ENCODE results near the gene GSTK1.
"Not testable (repeated sequence)": the region's sequence is repeated elsewhere in the genome, so short reads cannot be mapped to it uniquely, and the experiment has no call there.

GSTK1 gene

GRCh38 chr7:143263266-143264195 lies at the start of gene GSTK1:
Gene GSTK1, plus strand, starts transcription at chr7:143263441. Its CDS starts 73 bp downstream, at chr7:143263514.
- peak; percentile 94 for DNase-seq (ENCODE audit: low spot score)

DNA sequence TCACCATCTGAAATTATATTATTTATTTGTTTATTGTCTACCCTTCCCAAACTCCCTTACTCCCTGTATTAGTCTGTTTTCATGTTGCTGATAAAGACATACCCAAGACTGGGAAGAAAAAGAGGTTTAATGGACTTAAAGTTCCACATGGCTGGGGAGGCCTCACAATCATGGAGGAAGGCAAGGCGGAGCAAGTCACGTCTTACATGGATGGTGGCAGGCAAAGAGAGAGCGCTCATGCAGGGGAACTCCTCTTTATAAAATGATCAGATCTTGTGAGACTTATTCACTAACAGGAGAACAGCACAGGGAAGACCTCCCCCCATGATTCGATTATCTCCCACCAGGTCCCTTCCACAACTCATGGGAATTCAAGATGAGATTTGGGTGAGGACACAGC lies 49.8 kb upstream of the GSTK1 start:
- not testable (repeated sequence) for DNase-seq (ENCODE audit: low spot score)

- peak; percentile 73 for DNase-seq (ENCODE audit: low spot score)
Observed at GRCh38 chr7:143214789-143215679, 48.2 kb upstream of the GSTK1 start.

- no peak for DNase-seq (ENCODE audit: low spot score)
Observed at GRCh38 chr7:143216151-143216550, 47.1 kb upstream of the GSTK1 start.

GRCh38 chr7:143216686-143217085 lies 46.6 kb upstream of the GSTK1 start:
- DNase-seq (ENCODE audit: low spot score), result no peak

DNA sequence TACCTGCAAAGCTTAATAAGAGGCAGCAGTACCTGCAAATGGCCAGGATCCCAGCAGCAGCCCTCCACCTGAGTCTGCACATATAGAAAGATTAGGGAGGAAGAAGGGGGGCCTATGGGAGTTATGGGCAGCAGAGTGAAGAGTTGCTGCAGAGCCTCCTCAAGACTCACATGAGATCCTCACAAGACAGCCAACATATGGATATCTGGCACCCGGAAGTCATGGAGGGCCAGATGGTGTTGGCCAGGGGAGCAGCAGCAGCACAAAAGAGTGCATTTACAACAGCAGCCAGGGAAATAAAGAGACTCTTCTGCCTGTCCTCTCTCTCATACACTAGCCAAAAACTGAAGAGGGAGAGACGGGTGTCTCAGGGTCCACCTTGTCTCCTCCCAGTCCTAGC lies 45.4 kb upstream of the GSTK1 start:
- no peak for DNase-seq (ENCODE audit: low spot score)

DNA sequence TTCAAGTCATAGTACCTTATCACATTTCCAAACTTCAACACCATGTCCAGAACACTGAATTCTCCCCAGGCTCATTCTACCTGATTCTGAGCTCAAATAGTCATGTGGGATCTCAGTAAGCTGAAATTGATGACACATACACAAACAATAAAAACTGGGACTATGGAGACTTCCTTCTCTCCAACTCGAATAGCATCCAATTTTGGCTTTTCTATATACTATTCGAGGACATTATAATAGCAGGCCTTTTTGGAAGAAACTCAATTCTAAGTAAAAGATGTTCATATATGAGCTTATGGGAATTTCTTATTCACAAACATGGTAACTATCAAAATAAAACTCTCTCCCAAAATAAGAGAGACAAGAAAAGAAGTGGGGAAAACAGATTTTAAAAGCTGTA lies 42.0 kb upstream of the GSTK1 start:
- DNase-seq (ENCODE audit: low spot score), result no peak

- no peak for DNase-seq (ENCODE audit: low spot score)
Observed at GRCh38 chr7:143221737-143222136, 41.5 kb upstream of the GSTK1 start, which contains the start of gene TAS2R40. Gene TAS2R40, plus strand, starts transcription at chr7:143222037. Its CDS starts 42 bp downstream, at chr7:143222079.

DNA sequence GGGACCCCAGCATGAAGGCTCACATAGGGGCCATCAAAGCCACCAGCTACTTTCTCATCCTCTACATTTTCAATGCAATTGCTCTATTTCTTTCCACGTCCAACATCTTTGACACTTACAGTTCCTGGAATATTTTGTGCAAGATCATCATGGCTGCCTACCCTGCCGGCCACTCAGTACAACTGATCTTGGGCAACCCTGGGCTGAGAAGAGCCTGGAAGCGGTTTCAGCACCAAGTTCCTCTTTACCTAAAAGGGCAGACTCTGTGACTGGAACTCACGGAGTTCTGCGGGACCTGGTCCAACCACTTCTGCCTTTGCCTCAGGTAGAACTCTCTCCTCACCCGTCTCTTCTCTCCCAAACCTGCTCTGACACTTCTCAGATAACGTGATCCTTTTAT lies 40.5 kb upstream of the GSTK1 start:
- DNase-seq (ENCODE audit: low spot score), result no peak

GRCh38 chr7:143223784-143224183 lies 39.5 kb upstream of the GSTK1 start:
- no peak for DNase-seq (ENCODE audit: low spot score)

DNA sequence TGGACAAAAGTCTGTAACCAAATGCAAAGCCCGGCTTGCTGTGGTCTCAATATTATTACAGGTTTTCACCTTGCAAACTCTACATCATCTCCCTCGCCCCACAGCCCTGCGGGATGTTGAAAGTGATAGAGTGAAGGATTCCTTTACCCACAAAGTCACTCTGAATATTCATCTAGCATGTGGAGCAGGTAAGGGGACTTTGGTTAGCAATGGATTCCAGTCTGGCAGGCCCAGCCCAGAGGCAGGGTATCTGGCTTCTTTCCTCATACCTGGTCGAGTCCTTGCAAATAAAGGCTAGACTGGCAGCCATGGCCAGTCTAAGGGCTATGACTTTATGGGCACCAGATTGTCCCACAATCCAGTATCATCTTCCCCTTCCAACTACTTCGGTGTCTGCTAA lies 38.2 kb upstream of the GSTK1 start:
- no peak for DNase-seq (ENCODE audit: low spot score)

GRCh38 chr7:143227806-143228205 lies 35.4 kb upstream of the GSTK1 start:
- DNase-seq (ENCODE audit: low spot score), result no peak

DNA sequence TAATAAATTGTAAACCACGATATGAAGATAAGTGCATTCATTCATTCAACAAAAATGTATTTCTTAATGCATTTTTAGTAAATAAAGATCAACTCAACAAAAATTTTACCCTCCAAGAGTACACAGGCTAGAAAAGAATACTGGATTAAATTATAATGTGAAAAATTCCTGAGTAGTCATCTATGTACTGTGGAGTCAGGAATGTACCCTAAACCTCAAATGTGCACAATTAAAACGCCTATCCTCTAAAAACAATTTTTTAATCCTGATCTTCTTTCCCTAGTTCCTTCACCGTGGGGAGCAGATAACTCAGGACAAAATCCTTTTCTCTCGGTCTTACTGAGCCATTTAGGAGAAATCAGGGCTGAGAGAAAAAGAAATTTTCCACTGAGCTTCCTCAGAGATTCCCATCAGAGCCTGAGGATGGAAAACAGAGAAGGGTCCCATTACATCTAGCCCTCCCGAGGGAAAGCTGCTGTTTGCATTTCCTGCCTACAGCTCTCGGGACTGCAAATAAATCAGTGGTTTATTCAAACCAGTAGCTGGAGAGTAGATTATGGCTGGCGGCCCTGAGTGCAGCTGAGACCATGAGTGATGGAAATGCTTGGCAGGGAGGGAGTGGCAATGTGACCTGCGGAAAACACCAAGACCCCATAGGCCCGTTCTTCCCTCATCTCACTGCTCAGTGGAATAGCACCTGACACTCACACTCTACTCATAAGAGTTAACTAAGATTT lies 34.0 kb upstream of the GSTK1 start:
- no peak for DNase-seq (ENCODE audit: low spot score)

GRCh38 chr7:143230602-143231457 lies 32.4 kb upstream of the GSTK1 start:
- DNase-seq (ENCODE audit: low spot score), result no peak

- DNase-seq (ENCODE audit: low spot score), result no peak
Observed at GRCh38 chr7:143233816-143234532, 29.3 kb upstream of the GSTK1 start.

DNA sequence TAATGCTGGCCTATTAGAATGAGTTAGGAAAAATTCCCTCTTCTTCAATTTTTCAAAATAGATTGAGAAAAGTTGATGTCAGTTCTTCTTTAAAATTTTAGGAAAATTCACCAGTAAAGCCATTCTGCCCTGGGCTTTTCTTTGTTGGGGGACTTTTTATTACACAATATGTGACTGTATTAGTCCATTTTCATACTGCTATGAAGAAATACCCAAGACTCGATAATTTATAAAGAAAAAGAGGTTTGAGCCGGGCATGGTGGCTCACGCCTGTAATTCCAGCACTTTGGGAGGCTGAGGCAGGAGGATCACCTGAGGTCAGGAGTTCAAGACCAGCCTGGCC lies 28.7 kb upstream of the GSTK1 start:
- DNase-seq (ENCODE audit: low spot score), result no peak

DNA sequence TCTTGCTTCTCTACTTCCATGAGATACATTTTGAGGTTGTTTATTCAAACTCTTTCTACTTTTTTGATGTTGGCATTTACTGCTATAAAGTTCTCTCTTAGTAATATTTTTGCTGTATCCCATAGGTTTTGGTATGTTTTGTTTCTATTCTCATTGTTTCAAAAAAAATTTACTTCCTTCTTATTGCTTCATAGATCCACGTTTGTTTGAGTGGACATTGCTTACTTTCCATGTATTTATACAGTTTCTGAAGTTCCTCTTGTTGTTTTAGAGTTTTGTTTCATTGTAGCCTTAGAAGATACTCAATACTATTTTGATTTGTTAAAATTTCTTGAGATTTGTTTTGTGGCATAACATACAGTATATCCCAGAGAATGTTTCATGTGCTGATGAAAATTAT lies 27.7 kb upstream of the GSTK1 start:
- no peak for DNase-seq (ENCODE audit: low spot score)

GRCh38 chr7:143236408-143236990 lies 26.7 kb upstream of the GSTK1 start:
- no peak for DNase-seq (ENCODE audit: low spot score)

DNA sequence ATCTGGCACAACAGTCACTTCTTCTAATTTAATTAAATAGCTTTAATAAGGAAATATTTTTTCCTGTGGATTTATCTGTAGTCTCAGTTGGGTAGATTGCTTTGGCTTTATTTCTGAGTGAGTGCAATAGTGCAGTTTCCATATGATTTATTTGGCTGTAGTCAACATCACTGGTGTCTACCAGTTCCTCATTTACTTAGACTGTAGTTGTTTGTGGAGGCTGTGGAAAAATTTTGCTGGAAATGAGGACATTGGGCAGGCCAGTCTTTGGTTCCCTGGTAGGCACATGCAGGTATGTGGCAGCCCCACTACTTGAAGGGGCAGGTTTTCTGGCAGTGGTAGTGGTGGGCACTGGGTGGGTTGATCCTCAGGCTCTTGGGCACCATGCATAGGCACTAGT lies 25.9 kb upstream of the GSTK1 start:
- no peak for DNase-seq (ENCODE audit: low spot score)

DNA sequence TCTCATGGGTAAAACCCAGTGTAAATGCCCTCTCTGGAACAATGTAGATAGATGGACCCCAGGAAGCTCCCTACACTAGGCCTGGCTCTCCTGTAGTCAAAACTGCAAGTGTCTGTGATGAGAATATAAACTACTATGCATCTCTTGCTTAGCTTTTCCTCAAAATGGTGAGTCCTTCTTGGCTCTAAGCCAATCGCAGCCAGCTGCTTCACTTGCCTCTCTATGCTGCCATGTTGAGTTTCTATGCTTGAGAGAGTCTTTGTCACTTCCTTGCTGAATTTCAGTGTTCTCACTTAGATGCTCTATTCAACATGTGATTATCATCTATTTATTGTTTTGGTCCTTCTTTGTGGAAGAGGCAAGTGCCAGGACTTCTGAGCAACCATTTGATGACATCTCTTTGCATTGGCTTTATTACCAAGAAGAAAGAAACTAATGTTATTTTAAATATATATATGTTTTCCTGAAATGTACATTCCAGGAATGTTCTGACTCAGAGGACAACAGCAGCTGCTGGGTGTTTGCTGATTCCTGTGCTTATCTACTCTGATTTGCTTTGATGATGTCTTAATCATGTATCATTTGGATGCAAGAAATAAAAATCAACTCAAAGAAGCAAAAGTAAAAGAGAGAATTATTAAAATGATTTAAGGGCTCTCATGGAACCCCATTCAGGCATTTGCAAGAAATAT lies 24.8 kb upstream of the GSTK1 start:
- DNase-seq (ENCODE audit: low spot score), result no peak
